PC-9 (cell line): ENCODE measurements around the gene RNF141. TPM values are rescaled to one million over a fixed set of nuclear protein-coding genes. Genes with fewer than 3 reads are reported as not detected.

ENCODE experiments used
- BruUV-seq: library from RNA; stranded (reverse); fragments of 400-500 nt; replicated peaks from 2 replicates; lab custom pipeline; 2021; lab: Mats Ljungman, UMichigan
- CTCF ChIA-PET: fragments of 300-600 bp; sonication (Branson Sonifier 250); formaldehyde crosslinking; loops from one replicate; lab custom pipeline; 2022; ENCODE audit warnings: antibody characterized with exemption; lab: Charles Lee
- POLR2A ChIA-PET: fragments of 300-600 bp; sonication (Branson Sonifier 250); formaldehyde crosslinking; loops from one replicate; lab custom pipeline; 2022; ENCODE audit warnings: antibody characterized with exemption; ENCODE audit not compliant: unreplicated experiment; lab: Charles Lee
- DNase-seq, 2 experiments: peaks; one replicate each; pipeline versions ENCODE4 v3.0.0 to v3.0.0-alpha.2; 2015 to 2022; ENCODE audit warnings: mixed read lengths in 1 of 2
- H2AFZ ChIP-seq: fragments of 200-600 bp; sonication (generic); 2 replicates; pipeline ENCODE4 v1.8.1; 2017; ENCODE audit warnings: antibody characterized with exemption
- H3F3A ChIP-seq: fragments of 200-600 bp; sonication (generic); 2 replicates; pipeline ENCODE4 v1.8.1; 2017; ENCODE audit warnings: antibody characterized with exemption, mild to moderate bottlenecking, low read depth; ENCODE audit not compliant: insufficient read depth
- H3K27ac ChIP-seq: fragments of 200-600 bp; sonication (generic); 2 replicates; pipeline ENCODE4 v1.6.1; 2016; ENCODE audit warnings: mixed run types
- H3K27me3 ChIP-seq: fragments of 200-600 bp; sonication (generic); 2 replicates; pipeline ENCODE4 v1.6.1; 2016; ENCODE audit warnings: low read depth, mixed run types; ENCODE audit not compliant: insufficient read depth
- H3K36me3 ChIP-seq: fragments of 200-600 bp; sonication (generic); 2 replicates; pipeline ENCODE4 v1.6.1; 2016; ENCODE audit warnings: low read depth, mixed run types
- H3K4me1 ChIP-seq: fragments of 200-600 bp; sonication (generic); replicated peaks from 2 replicates; pipeline ENCODE4 v1.6.1; 2016; ENCODE audit warnings: mixed run types; ENCODE audit not compliant: insufficient read depth
- H3K4me2 ChIP-seq: fragments of 200-600 bp; sonication (generic); 2 replicates; pipeline ENCODE4 v1.6.1; 2017; ENCODE audit warnings: mixed run types
- H3K4me3 ChIP-seq: fragments of 200-600 bp; sonication (generic); 2 replicates; pipeline ENCODE4 v1.6.1; 2016; ENCODE audit warnings: mixed run types
- H3K79me2 ChIP-seq: fragments of 200-600 bp; sonication (generic); 2 replicates; pipeline ENCODE4 v1.6.1; 2017; ENCODE audit warnings: low read depth, mixed run types
- H3K9me2 ChIP-seq: fragments of 200-600 bp; sonication (generic); 2 replicates; pipeline ENCODE4 v1.8.1; 2017; ENCODE audit warnings: mild to moderate bottlenecking; ENCODE audit not compliant: insufficient read depth
- H3K9me3 ChIP-seq: fragments of 200-600 bp; sonication (generic); 2 replicates; pipeline ENCODE4 v1.8.1; 2016; ENCODE audit warnings: low read depth; ENCODE audit not compliant: insufficient read depth
- H4K20me1 ChIP-seq: fragments of 200-600 bp; sonication (generic); 2 replicates; pipeline ENCODE4 v1.8.1; 2017; ENCODE audit not compliant: insufficient read depth
- EZH2 ChIP-seq: fragments of 200-600 bp; sonication (generic); IDR thresholded peaks from 2 replicates; pipeline ENCODE4 v1.8.0; 2017; ENCODE audit warnings: antibody characterized with exemption, low read depth
- intact Hi-C: fragments of 100-400 bp; cut with micrococcal nuclease; formaldehyde crosslinking; loops from one replicate; pipeline ENCODE4 v1.10.0; 2022; ENCODE audit not compliant: unreplicated experiment
- total RNA-seq: library from RNA; stranded (reverse); gene quantifications from 2 replicates; pipeline ENCODE4 v1.2.3, GENCODE V29; 2021
- TF ChIP-seq, protein P1 (sequence below): fragments of 200-600 bp; sonication (generic); conservative IDR thresholded peaks from 2 replicates; pipeline ENCODE4 v1.6.1; 2017; ENCODE audit warnings: mixed run types, antibody characterized with exemption, mild to moderate bottlenecking, moderate library complexity

The RNF141 gene
- total RNA-seq, 1 experiment from 2014 or later: 36.8 TPM

- CTCF ChIA-PET: no interaction called here
- Histone ChIP-seq H3K79me2 (0 out of 2 replicates have a peak, but pooled peaks cover 7% of the 10 kb centered on the region), H3K4me2 (no peak overlapping the region), H3F3A (peaks cover 40% of the 10 kb centered on the region; the same call in 1 of the 2 replicates), H3K27me3 (no peaks in the 10 kb centered on the region), H4K20me1 (no peaks in the 10 kb centered on the region), H3K36me3 (no peaks in the 10 kb centered on the region), H3K4me1 (peaks cover 52% of the 10 kb centered on the region), H3K9me2 (no peaks in the 10 kb centered on the region), H3K4me3 (no peak overlapping the region), H3K9me3 (no peaks in the 10 kb centered on the region), H3K27ac (no peak overlapping the region), H2AFZ (no peak overlapping the region)
- intact Hi-C loops: no loop called here
- no TSS peak for BruUV-seq
- POLR2A ChIA-PET: no interaction called here
- no peak for DNase-seq
- TF ChIP-seq, protein P1, sequence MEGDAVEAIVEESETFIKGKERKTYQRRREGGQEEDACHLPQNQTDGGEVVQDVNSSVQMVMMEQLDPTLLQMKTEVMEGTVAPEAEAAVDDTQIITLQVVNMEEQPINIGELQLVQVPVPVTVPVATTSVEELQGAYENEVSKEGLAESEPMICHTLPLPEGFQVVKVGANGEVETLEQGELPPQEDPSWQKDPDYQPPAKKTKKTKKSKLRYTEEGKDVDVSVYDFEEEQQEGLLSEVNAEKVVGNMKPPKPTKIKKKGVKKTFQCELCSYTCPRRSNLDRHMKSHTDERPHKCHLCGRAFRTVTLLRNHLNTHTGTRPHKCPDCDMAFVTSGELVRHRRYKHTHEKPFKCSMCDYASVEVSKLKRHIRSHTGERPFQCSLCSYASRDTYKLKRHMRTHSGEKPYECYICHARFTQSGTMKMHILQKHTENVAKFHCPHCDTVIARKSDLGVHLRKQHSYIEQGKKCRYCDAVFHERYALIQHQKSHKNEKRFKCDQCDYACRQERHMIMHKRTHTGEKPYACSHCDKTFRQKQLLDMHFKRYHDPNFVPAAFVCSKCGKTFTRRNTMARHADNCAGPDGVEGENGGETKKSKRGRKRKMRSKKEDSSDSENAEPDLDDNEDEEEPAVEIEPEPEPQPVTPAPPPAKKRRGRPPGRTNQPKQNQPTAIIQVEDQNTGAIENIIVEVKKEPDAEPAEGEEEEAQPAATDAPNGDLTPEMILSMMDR: no peak
- no peak for TF ChIP-seq EZH2
These were observed 48.9 kb downstream of the RNF141 start for GRCh38 chr11:10492084-10492483.

- H3K36me3 ChIP-seq: no peaks in the 10 kb centered on the region
- no peak overlapping the region for H2AFZ ChIP-seq
- H3K27me3 ChIP-seq: no peaks in the 10 kb centered on the region
- H3K9me2 ChIP-seq: no peaks in the 10 kb centered on the region
- H3K4me3 ChIP-seq: no peak overlapping the region
- peak overlapping the region; percentile 74 for H3K27ac ChIP-seq
- intact Hi-C loops: no loop called here
- ChIA-PET CTCF (no interaction called here), POLR2A (no interaction called here)
- peaks cover 40% of the 10 kb centered on the region; the same call in 1 of the 2 replicates for H3F3A ChIP-seq
- TSS peak; percentile 46 for BruUV-seq
- H4K20me1 ChIP-seq: no peaks in the 10 kb centered on the region
- TF ChIP-seq EZH2: no peak
- TF ChIP-seq, protein P1: no peak
- no peaks in the 10 kb centered on the region for H3K9me3 ChIP-seq
- H3K4me2 ChIP-seq: peak overlapping the region; percentile 54
- DNase-seq: peak; percentile 81 to 88
- peaks cover 54% of the 10 kb centered on the region for H3K4me1 ChIP-seq
- H3K79me2 ChIP-seq: 0 out of 2 replicates have a peak, but pooled peaks cover 7% of the 10 kb centered on the region
These were observed 50.4 kb downstream of the RNF141 start for GRCh38 chr11:10490398-10491241.

GRCh38 chr11:10490032-10490397 lies 51.0 kb downstream of the RNF141 start:
- no peaks in the 10 kb centered on the region for H3K9me2 ChIP-seq
- H3F3A ChIP-seq: peaks cover 40% of the 10 kb centered on the region; the same call in 1 of the 2 replicates
- no peaks in the 10 kb centered on the region for H3K36me3 ChIP-seq
- no peak overlapping the region for H3K4me3 ChIP-seq
- peaks cover 54% of the 10 kb centered on the region for H3K4me1 ChIP-seq
- no peaks in the 10 kb centered on the region for H3K27me3 ChIP-seq
- TF ChIP-seq EZH2: no peak
- TF ChIP-seq, protein P1: no peak
- peak overlapping the region; percentile 74 for H3K27ac ChIP-seq
- H3K4me2 ChIP-seq: peak overlapping the region; percentile 54
- no peaks in the 10 kb centered on the region for H4K20me1 ChIP-seq
- no peak for DNase-seq
- H3K9me3 ChIP-seq: no peaks in the 10 kb centered on the region
- 0 out of 2 replicates have a peak, but pooled peaks cover 7% of the 10 kb centered on the region for H3K79me2 ChIP-seq
- CTCF ChIA-PET: no interaction called here
- POLR2A ChIA-PET: no interaction called here
- intact Hi-C loops: no loop called here
- H2AFZ ChIP-seq: no peak overlapping the region
- BruUV-seq: no TSS peak
